Activated T-helper 2 cell treated with anti-CD3 and anti-CD28 coated beads, Interferon-gamma antibody, Interleukin-2, Interleukin-4, amounts not matched to agents 10 μg/mL and 5 μg/mL and 100 μg/mL, durations not matched to agents 14 hours and 24 hours and 36 hours (primary cell): ENCODE results near the gene ARHGAP24. TPM values are rescaled to one million over a fixed set of nuclear protein-coding genes. Genes with fewer than 3 reads are reported as not detected.

Experiments
- DNase-seq: peaks from one replicate; pipeline ENCODE4 v3.0.0; 2021; ENCODE audit warnings: low spot score
- H3K27ac Mint-ChIP-seq: one replicate; pipeline ENCODE4 v1.8.0; 2021; ENCODE audit warnings: mixed read lengths
- H3K27me3 Mint-ChIP-seq: one replicate; pipeline ENCODE4 v1.8.0; 2021; ENCODE audit warnings: low read depth, mixed read lengths
- H3K36me3 Mint-ChIP-seq: one replicate; pipeline ENCODE4 v1.8.0; 2021; ENCODE audit warnings: low read depth, mixed read lengths
- H3K4me1 Mint-ChIP-seq: one replicate; pipeline ENCODE4 v1.8.0; 2021; ENCODE audit warnings: low read depth, mixed read lengths
- H3K4me3 Mint-ChIP-seq: one replicate; pipeline ENCODE4 v1.8.0; 2021; ENCODE audit warnings: low read depth, mild to moderate bottlenecking, moderate library complexity, mixed read lengths
- H3K9me3 Mint-ChIP-seq: one replicate; pipeline ENCODE4 v1.8.0; 2021; ENCODE audit warnings: mixed read lengths
- intact Hi-C: fragments of 100-400 bp; cut with micrococcal nuclease; formaldehyde crosslinking; loops from one replicate; pipeline ENCODE4 v1.15.1; 2023
- total RNA-seq: library from RNA; stranded (reverse); gene quantifications from 2 replicates; pipeline ENCODE4 v1.2.3, GENCODE V29; 2022

The ARHGAP24 gene
- total RNA-seq, 1 donor from 2014 or later: not detected

DNA sequence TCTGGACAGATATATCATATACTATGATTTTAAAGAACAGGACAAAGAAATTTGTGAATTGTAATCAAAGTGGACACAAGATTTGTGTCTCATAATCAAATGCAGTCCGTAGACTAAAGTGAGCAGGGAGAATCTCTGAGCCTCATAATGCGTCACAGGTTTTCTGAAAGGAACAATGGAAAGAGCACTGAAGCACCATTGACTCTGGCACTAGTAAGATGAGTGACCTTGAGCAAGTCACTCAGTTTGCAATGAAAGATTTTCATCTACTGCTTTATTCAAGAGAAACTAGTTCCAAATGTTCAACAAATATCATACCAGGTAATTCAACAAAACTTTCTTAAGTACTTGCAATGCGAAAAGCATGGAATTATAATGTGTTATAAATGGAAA, 569.6 kb downstream of the ARHGAP24 start:
- Mint-ChIP-seq H3K27me3 (no peaks in the 10 kb centered on the region), H3K9me3 (no peaks in the 10 kb centered on the region), H3K27ac (no peak overlapping the region), H3K36me3 (no peaks in the 10 kb centered on the region), H3K4me1 (no peaks in the 10 kb centered on the region), H3K4me3 (no peak overlapping the region)
- no peak for DNase-seq
- intact Hi-C loops: loop anchor here (5.0 kb wide), 1 partner anchor 897 kb away; no protein-coding TSS in a partner anchor

DNA sequence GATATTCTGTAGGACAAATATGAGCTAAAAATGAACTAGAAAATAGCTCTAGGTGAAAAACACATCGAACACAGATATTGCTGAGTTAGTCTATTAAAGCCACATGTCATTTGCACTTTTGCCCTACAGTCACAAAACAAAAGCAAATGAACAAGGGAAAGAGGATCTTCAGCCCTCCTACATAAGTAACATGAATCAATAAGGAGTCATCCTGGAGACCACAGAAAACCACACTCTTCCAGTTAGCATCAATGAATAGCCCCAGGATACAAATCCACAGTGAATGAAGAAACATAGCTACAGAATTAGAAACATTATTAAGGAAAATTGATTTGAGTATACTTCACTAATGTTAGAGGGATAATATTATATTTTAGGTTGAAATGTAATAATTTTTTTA, 573.5 kb downstream of the ARHGAP24 start:
- no peak for DNase-seq
- Mint-ChIP-seq H3K4me3 (no peak overlapping the region), H3K9me3 (no peaks in the 10 kb centered on the region), H3K27ac (no peak overlapping the region), H3K27me3 (no peaks in the 10 kb centered on the region), H3K36me3 (no peaks in the 10 kb centered on the region), H3K4me1 (no peaks in the 10 kb centered on the region)
- intact Hi-C loops: no loop called here

DNA sequence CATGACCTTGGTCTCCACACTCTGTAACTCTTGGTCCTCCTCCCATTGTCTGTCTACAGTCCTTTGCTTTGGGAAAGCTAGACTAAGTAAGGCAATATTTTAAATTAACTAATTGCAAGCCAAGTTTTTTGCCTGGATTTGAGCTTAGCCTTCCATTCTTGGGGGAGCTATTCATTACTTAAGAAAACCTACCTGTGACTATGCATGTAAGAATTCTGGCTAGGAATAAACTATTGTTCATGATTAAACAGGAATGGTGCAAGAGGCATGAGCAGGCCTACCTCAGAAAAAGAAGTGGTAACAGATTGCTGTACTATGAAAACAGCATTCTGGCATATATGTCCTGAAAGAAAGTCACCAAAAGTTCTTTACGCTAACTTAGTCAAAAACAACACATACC, 575.5 kb downstream of the ARHGAP24 start:
- no peak for DNase-seq
- Mint-ChIP-seq H3K4me3 (no peak overlapping the region), H3K27ac (no peak overlapping the region), H3K9me3 (no peaks in the 10 kb centered on the region), H3K36me3 (no peaks in the 10 kb centered on the region), H3K27me3 (no peaks in the 10 kb centered on the region), H3K4me1 (no peaks in the 10 kb centered on the region)
- intact Hi-C loops: no loop called here
